Activated CD4-positive, alpha-beta T cell treated with anti-CD3 and anti-CD28 coated beads, Interleukin-2, amount 10 ng/mL, durations not matched to agents 7 days and 5 days (primary cell): Measurements from ENCODE around the gene COQ5. TPM values are rescaled to one million over a fixed set of nuclear protein-coding genes. Genes with fewer than 3 reads are reported as not detected.

Experiments
- CTCF ChIA-PET: fragments of 350-600 bp; sonication (Branson Sonifier 250); formaldehyde crosslinking; loops from one replicate; lab custom pipeline; 2021; ENCODE audit warnings: antibody characterized with exemption; lab: Charles Lee
- POLR2A ChIA-PET: fragments of 350-600 bp; sonication (Branson Sonifier 250); formaldehyde crosslinking; loops from one replicate; lab custom pipeline; 2021; ENCODE audit warnings: antibody characterized with exemption; lab: Charles Lee
- DNase-seq: peaks from one replicate; pipeline ENCODE4 v3.0.0-alpha.2; 2020
- H3K27ac Mint-ChIP-seq: one replicate; pipeline ENCODE4 v1.8.0; 2021; ENCODE audit warnings: mild to moderate bottlenecking, moderate library complexity, mixed read lengths
- H3K27me3 Mint-ChIP-seq: one replicate; pipeline ENCODE4 v1.8.0; 2021; ENCODE audit warnings: mixed read lengths
- H3K36me3 Mint-ChIP-seq: one replicate; pipeline ENCODE4 v1.8.0; 2021; ENCODE audit warnings: low read depth, mixed read lengths
- H3K4me1 Mint-ChIP-seq: one replicate; pipeline ENCODE4 v1.8.0; 2021; ENCODE audit warnings: mixed read lengths
- H3K4me3 Mint-ChIP-seq: one replicate; pipeline ENCODE4 v1.8.0; 2021; ENCODE audit warnings: mild to moderate bottlenecking, moderate library complexity, mixed read lengths
- H3K9me3 Mint-ChIP-seq: one replicate; pipeline ENCODE4 v1.8.0; 2021; ENCODE audit warnings: mixed read lengths
- total RNA-seq, 2 experiments: library from RNA; stranded (reverse); gene quantifications; one replicate each; pipeline ENCODE4 v1.2.3, GENCODE V29; 2021

The COQ5 gene
- total RNA-seq, 2 experiments from 2014 or later = 25.5 to 27.9 TPM

DNA sequence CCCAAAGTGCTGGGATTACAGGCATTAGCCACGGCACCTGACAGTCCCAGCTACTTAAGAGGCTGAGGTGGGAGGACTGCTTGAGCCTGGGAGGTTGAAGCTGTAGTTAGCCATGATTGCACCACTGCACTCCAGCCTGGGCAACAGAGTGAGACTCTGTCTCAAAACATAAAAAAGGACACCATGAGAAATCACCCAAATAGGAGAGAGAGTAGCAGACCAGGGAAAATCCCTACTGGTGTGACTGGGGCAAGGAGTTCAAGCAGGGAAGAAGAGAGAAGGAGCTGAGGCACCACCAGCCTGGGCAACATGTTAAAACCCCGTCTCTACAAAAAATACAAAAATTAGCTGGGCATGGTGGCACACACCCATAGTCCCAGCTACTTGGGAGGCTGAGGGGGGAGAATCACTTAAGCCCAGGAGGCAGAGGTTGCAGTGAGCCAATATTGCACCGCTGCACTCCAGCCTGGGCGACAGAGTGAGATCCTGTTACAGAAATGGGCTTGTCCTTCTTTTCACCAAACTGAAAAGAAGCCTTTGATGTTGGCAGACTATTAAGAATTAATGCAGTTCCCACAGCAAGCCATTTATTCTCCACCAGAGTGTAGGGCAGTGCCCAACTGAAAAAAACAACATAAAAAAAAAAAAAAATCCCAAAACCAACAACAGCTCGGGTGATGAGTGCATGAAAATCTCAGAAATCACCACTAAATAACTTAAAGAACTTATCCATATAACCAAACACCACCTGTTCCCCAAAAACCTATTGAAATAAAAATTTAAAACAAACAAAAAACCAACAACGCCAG is 54.9 kb downstream of the COQ5 start:
- H3K4me3 Mint-ChIP-seq = no peak overlapping the region
- peaks cover 16% of the 10 kb centered on the region for H3K4me1 Mint-ChIP-seq
- CTCF ChIA-PET = interaction anchor here (0.6 to 1.2 kb wide), 5 partner anchors 15 to 273 kb away, joined by 3 to 5 read pairs (median 3); partner anchors contain the start of gene RPLP0
- H3K27ac Mint-ChIP-seq = peak overlapping the region; percentile 5
- H3K27me3 Mint-ChIP-seq = peaks cover 3% of the 10 kb centered on the region
- no peak for DNase-seq
- POLR2A ChIA-PET = no interaction called here
- no peaks in the 10 kb centered on the region for H3K9me3 Mint-ChIP-seq
- no peaks in the 10 kb centered on the region for H3K36me3 Mint-ChIP-seq

DNA sequence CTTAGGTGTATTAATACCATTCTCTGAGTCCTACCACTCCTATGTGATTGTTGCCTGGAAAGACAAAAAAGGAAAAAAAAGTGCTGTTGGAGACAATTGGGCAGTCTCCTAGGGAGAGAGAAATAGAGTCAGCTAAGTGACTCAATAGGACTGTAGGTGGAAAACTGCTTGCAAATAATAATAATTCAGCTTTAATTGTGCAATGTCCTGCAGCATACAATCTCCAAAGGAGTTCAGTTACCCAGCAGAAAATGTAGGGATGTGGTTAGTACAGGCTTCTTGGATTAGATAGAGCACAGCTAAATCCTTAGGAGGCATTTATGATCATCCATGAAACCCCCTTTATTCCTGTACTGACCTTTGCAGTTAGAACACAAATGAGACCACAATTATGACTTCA is 56.4 kb downstream of the COQ5 start:
- Mint-ChIP-seq H3K9me3 (no peaks in the 10 kb centered on the region), H3K27me3 (peaks cover 3% of the 10 kb centered on the region), H3K4me3 (no peak overlapping the region), H3K27ac (no peak overlapping the region), H3K4me1 (peaks cover 21% of the 10 kb centered on the region), H3K36me3 (peaks cover 5% of the 10 kb centered on the region)
- DNase-seq = no peak
- CTCF ChIA-PET = interaction anchor here (0.9 kb wide), 1 partner anchor 22 kb away, joined by 4 read pairs; no protein-coding TSS in a partner anchor
- POLR2A ChIA-PET = no interaction called here

DNA sequence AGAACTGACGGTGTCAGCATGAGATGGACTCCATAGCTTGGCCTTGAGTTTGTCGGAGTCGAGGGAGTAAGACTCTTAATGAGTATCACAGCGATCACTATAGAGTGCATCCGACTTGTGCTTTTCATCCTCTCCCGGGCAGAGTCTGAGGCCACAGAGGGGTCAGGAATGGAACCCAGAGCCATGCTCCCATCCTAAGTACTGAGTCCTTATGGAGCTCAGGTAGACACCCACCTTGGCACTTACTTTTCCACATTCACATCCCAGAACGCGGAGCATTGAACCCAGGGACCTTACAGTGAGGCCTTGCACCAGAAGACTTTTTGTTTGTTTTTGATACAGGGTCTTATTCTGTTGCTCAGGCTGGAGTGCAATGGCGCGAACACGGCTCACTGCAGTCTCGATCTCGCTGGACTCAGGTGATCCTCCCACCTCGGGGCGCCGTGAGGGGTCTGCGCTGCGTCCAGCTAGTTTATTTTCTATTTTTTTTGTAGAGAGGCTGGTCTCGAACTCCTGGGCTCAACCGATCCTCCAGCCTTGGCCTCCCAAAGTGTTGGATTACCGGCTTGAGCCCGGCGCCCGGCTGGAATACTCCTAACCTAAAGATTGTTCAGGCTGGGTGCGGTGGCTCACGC is 58.7 kb downstream of the COQ5 start:
- peak overlapping the region; percentile 87 for H3K27ac Mint-ChIP-seq
- H3K4me3 Mint-ChIP-seq = peak overlapping the region; percentile 93
- POLR2A ChIA-PET = interaction anchor here (0.6 kb wide), 1 partner anchor 179 kb away, joined by 6 read pairs; the partner anchor contains the start of gene RNU4-2
- H3K36me3 Mint-ChIP-seq = peaks cover 19% of the 10 kb centered on the region
- peaks cover 39% of the 10 kb centered on the region for H3K4me1 Mint-ChIP-seq
- H3K27me3 Mint-ChIP-seq = peaks cover 3% of the 10 kb centered on the region
- CTCF ChIA-PET = interaction anchor here (0.6 to 2.7 kb wide), 13 partner anchors 9 to 146 kb away, joined by 3 to 12 read pairs (median 4); partner anchors contain the start of genes COQ5, DYNLL1 and POP5
- no peaks in the 10 kb centered on the region for H3K9me3 Mint-ChIP-seq
- DNase-seq = no peak

DNA sequence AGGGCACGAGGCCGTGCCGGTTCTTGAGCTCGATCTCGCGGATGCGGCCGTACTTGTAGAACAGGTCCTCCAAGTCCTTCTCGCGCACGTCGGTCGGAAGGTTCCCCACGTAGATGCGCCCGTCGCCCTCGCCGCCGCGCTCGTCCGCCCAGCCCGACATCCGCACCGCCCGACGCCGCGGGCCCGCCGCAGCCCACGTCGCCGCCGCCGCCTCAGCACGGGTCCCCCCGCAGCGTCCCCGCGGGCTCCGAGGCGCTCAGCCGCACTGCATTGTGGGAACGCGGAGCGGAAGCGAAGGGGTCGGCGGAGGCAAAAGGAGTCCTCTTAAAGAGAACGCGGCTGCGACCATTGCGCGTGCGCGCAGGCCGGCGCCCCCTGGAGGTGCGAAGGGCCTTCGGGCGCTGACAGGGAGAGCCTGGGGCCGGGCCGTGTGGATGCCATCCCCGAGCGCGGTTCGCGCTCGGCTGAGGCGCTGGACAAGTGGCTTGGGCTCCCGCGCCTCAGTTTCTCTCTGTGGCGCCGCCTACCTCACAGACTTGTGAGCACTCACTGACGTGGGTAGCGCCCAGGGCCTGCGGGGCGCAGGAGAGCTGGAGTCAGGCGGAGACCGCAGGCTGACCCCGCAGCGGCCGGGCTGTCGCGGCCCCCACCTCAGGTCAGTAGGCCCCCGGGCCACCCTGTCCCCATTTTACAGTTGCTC is 59.4 kb downstream of the COQ5 start, which contains the start of gene SRSF9:
Gene SRSF9, minus strand, starts transcription at position 299 of the 700 bp plus-strand sequence. Its CDS starts 139 bp downstream, at position 160.
- CTCF ChIA-PET = interaction anchor here (0.7 to 2.7 kb wide), 19 partner anchors 10 to 112 kb away, joined by 3 to 12 read pairs (median 5); partner anchors contain the start of genes COQ5, COX6A1, DYNLL1 and POP5
- peak within 1 kb of the TSS; percentile 93 for H3K4me3 Mint-ChIP-seq

DNA sequence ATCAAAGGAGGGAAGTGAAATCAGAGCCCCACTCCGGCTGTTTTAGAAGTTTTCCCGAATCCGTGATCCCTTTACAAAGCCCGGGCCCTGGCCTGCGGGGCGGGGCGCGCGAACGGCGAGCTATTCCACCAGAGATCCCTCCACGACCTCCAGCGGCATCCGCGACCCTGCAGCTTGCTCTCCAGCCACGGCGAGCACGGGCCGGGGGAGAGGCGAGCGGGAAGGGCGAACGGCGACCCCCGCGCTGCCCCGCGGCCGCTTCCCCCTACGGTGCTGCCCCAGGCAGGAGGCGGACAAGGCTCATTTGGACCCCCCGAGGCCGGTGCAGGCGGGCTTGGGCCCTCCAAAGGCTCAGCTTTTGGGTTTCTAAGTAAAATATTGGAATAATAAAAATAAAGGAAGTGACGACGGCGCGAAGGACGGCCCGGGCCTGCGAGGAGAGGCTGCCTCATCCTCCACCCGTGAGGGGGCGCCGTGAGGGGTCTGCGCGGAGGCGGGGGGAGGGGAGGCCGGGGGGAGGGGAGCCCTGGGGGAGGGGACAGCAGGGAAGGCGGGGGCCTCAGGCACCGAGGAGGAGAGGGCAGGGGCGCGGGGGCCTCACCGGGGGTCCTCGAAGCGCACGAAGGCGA is 60.0 kb downstream of the COQ5 start:
- H3K27ac Mint-ChIP-seq = peak overlapping the region; percentile 90
- no peaks in the 10 kb centered on the region for H3K9me3 Mint-ChIP-seq
- DNase-seq = peak; percentile 50
- H3K4me1 Mint-ChIP-seq = peaks cover 43% of the 10 kb centered on the region
- peak overlapping the region; percentile 93 for H3K4me3 Mint-ChIP-seq
- H3K27me3 Mint-ChIP-seq = no peaks in the 10 kb centered on the region
- H3K36me3 Mint-ChIP-seq = peaks cover 33% of the 10 kb centered on the region
- ChIA-PET POLR2A (interaction anchor here (0.6 to 0.7 kb wide), 2 partner anchors 28 to 99 kb away, joined by 3 read pairs; no protein-coding TSS in a partner anchor), CTCF (interaction anchor here (0.8 to 2.7 kb wide), 14 partner anchors 10 to 113 kb away, joined by 3 to 12 read pairs (median 6); partner anchors contain the start of genes COX6A1, DYNLL1 and POP5)

More for the DNA sequence above, 59.4 kb downstream of the COQ5 start, which contains the start of gene SRSF9:
- no peaks in the 10 kb centered on the region for H3K9me3 Mint-ChIP-seq
- peak; percentile 97 for DNase-seq
- peaks cover 42% of the 10 kb centered on the region for H3K4me1 Mint-ChIP-seq
- H3K36me3 Mint-ChIP-seq = peaks cover 26% of the 10 kb centered on the region
- POLR2A ChIA-PET = interaction anchor here (0.7 kb wide), 1 partner anchor 27 kb away, joined by 3 read pairs; no protein-coding TSS in a partner anchor
- H3K27me3 Mint-ChIP-seq = peaks cover under 1% of the 10 kb centered on the region
- peak within 1 kb of the TSS; percentile 90 for H3K27ac Mint-ChIP-seq

DNA sequence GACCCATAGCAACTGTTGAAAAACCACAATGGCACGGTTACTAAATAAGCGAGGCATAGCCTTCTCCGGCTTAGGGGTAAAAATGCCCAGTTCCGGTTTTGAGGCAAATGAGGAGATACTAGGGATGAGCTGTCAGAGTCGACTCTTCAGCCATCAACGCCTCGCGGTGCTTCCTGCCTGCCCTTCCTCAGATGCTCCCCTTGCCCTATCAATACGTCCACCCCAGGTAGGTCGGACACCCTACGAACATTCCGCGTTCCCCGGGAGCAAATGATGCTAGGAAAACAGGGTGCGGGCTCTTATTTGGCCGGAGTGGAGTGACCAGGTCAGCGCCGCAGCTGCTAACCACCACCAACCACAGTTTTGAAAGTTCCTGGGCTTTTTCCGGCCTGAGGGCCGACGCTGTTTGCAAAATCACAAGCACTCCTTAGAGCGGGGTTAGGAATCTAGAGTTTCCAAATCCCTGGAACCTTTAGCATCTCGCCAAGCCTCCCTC is 60.6 kb downstream of the COQ5 start:
- DNase-seq = peak; percentile 24
- H3K4me1 Mint-ChIP-seq = peaks cover 43% of the 10 kb centered on the region
- CTCF ChIA-PET = interaction anchor here (0.8 to 2.4 kb wide), 12 partner anchors 10 to 113 kb away, joined by 3 to 8 read pairs (median 6); partner anchors contain the start of genes COX6A1, DYNLL1 and POP5
- peak overlapping the region; percentile 90 for H3K27ac Mint-ChIP-seq
- H3K27me3 Mint-ChIP-seq = no peaks in the 10 kb centered on the region
- H3K9me3 Mint-ChIP-seq = no peaks in the 10 kb centered on the region
- H3K36me3 Mint-ChIP-seq = peaks cover 38% of the 10 kb centered on the region
- peak overlapping the region; percentile 93 for H3K4me3 Mint-ChIP-seq
- POLR2A ChIA-PET = interaction anchor here (0.5 to 1.0 kb wide), 3 partner anchors 12 to 100 kb away, joined by 3 read pairs; no protein-coding TSS in a partner anchor

DNA sequence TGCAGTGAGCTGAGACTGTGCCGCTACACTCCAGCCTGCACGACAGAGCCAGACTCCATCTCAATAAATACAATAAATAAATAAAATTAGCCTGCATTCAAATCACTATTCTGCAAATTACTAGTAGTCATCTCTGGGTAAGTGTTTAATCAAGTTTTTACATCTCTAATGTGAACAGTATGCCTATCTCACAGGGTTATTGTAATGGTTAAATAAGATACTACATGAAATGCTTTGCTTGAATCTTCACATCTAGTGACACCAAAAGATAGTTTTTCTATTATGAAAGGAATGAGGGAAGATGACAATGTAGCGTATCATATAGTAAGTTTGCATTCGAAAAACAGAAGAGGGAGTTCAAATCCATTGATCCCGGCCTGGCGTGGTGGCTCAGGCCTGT is 61.5 kb downstream of the COQ5 start:
- no peak for DNase-seq
- Mint-ChIP-seq H3K27me3 (no peaks in the 10 kb centered on the region), H3K4me3 (peak overlapping the region; percentile 93), H3K27ac (no peak overlapping the region), H3K36me3 (peaks cover 46% of the 10 kb centered on the region), H3K4me1 (peaks cover 41% of the 10 kb centered on the region), H3K9me3 (no peaks in the 10 kb centered on the region)
- POLR2A ChIA-PET = interaction anchor here (1.0 kb wide), 1 partner anchor 11 kb away, joined by 3 read pairs; no protein-coding TSS in a partner anchor
- CTCF ChIA-PET = interaction anchor here (0.8 to 1.9 kb wide), 6 partner anchors 8 to 69 kb away, joined by 3 to 13 read pairs (median 4); no protein-coding TSS in a partner anchor

DNA sequence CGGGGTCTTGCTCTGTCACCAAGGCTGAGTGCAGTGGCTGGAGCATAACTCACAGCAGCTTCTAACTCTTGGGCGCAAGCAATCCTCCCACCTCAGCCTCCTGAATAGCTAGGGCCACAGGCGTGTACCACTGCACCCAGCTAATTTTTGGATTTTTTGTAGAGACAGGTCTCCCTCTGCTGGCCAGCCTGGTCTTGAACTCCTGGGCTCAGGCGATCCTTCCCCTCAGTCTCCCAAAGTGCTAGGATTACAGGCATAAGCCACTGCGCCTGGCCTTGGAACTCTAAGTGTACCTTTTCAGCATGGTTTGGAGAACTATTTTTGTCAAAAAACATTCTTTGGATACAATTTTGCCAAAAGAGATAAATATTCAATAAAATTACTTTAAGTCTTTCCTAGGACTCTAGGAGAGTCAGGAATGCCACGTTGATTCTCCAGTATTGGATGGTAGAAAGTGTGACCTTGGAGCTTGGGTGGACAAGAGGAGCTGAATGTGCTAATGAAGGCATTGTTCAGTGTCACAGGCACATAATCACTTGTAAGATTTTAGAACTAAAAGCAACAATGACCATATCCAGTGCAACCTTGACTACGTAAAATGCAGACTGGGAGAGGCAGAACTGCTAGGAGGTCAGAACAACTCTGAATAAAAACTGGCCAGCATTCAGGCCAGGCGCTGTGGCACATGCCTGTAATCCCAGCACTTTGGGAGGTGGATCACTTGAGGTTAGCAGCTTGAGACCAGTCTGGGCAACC is 62.2 kb downstream of the COQ5 start:
- CTCF ChIA-PET = interaction anchor here (0.8 to 1.8 kb wide), 6 partner anchors 9 to 142 kb away, joined by 3 to 13 read pairs (median 4); no protein-coding TSS in a partner anchor
- DNase-seq = peak; percentile 59
- Mint-ChIP-seq H3K4me3 (no peak overlapping the region), H3K9me3 (no peaks in the 10 kb centered on the region), H3K27ac (no peak overlapping the region), H3K4me1 (peaks cover 39% of the 10 kb centered on the region), H3K27me3 (no peaks in the 10 kb centered on the region), H3K36me3 (peaks cover 53% of the 10 kb centered on the region)
- POLR2A ChIA-PET = no interaction called here

DNA sequence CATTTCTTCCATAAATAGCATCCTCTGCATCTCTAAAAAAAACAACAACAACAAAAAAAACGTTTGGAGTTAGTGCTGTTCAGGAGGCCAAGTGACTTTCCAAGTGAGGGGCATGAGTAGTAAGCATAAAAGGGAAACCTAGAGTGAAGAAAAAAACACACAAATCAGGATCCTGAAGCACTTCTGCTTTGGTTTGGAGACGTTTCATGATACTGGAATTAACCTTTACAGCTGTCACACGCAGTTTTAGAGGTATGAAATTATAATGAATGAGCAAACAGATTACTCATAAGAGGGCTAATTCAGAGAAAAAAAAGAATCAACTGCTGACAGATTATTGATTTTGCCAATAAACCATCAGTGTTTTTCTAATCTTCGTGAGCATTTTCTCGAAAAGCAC is 63.2 kb downstream of the COQ5 start:
- H3K4me3 Mint-ChIP-seq = no peak overlapping the region
- H3K27ac Mint-ChIP-seq = no peak overlapping the region
- no peaks in the 10 kb centered on the region for H3K27me3 Mint-ChIP-seq
- no peak for DNase-seq
- no peaks in the 10 kb centered on the region for H3K9me3 Mint-ChIP-seq
- peaks cover 56% of the 10 kb centered on the region for H3K36me3 Mint-ChIP-seq
- CTCF ChIA-PET = interaction anchor here (1.2 to 1.8 kb wide), 3 partner anchors 10 to 141 kb away, joined by 5 to 13 read pairs (median 7); no protein-coding TSS in a partner anchor
- peaks cover 35% of the 10 kb centered on the region for H3K4me1 Mint-ChIP-seq
- POLR2A ChIA-PET = no interaction called here

DNA sequence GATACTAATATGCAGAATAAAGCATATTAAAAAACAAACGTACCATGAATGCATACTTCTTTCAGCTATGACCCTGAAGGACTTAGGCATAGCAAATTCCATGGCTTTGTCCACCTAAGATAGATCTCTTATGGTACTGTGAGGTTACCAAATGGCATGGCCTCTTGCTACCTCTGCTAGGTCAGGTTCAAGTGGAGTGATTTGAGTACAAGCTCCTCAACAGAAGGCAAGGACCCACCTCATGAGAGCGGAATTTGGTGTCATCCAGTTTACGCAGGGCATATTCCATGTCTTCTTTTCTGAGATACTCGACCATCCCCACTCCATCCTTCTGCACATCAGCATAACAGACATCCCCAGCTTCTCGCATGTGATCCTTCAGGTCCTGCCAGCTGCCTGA is 65.2 kb downstream of the COQ5 start:
- Mint-ChIP-seq H3K4me3 (no peak overlapping the region), H3K36me3 (peaks cover 71% of the 10 kb centered on the region), H3K27me3 (no peaks in the 10 kb centered on the region), H3K27ac (no peak overlapping the region), H3K9me3 (no peaks in the 10 kb centered on the region), H3K4me1 (peaks cover 28% of the 10 kb centered on the region)
- ChIA-PET POLR2A (no interaction called here), CTCF (interaction anchor here (0.6 to 1.8 kb wide), 6 partner anchors 12 to 33 kb away, joined by 3 to 6 read pairs (median 3); no protein-coding TSS in a partner anchor)
- no peak for DNase-seq
